NCI-H510A (cell line): Measurements from ENCODE around the gene CDRT15.
"Not testable (repeated sequence)": the region's sequence is repeated elsewhere in the genome, so short reads cannot be mapped to it uniquely, and the experiment has no call there.

Experiments
- DNase-seq: peaks from one replicate; lab custom pipeline; 2025; lab: John Stamatoyannopoulos, UW

CDRT15 gene

GRCh38 chr17:14236762-14237161 is at the start of gene CDRT15:
Gene CDRT15, minus strand, starts transcription at chr17:14236862. Its CDS starts 29 bp downstream, at chr17:14236833.
- not testable (repeated sequence) for DNase-seq

GRCh38 chr17:14282726-14283125 is 46.1 kb upstream of the CDRT15 start:
- no peak for DNase-seq

GRCh38 chr17:14281530-14281929 is 44.9 kb upstream of the CDRT15 start:
- no peak for DNase-seq

- no peak for DNase-seq
Observed at GRCh38 chr17:14276535-14277250, 40.0 kb upstream of the CDRT15 start.

GRCh38 chr17:14270508-14270907 is 33.8 kb upstream of the CDRT15 start:
- DNase-seq: no peak

GRCh38 chr17:14269473-14269872 is 32.8 kb upstream of the CDRT15 start:
- DNase-seq: no peak

- DNase-seq: no peak
Observed at GRCh38 chr17:14268264-14268663, 31.6 kb upstream of the CDRT15 start.

GRCh38 chr17:14261406-14261805 is 24.7 kb upstream of the CDRT15 start:
- no peak for DNase-seq

GRCh38 chr17:14245629-14246028 is 9.0 kb upstream of the CDRT15 start:
- DNase-seq: no peak

GRCh38 chr17:14245002-14245401 is 8.3 kb upstream of the CDRT15 start:
- no peak for DNase-seq

GRCh38 chr17:14239271-14239670 is 2.6 kb upstream of the CDRT15 start:
- DNase-seq: not testable (repeated sequence)

GRCh38 chr17:14236032-14236431 is 630 bp downstream of the CDRT15 start:
- DNase-seq: not testable (repeated sequence)

GRCh38 chr17:14235047-14235446 is 1.6 kb downstream of the CDRT15 start:
- not testable (repeated sequence) for DNase-seq

GRCh38 chr17:14231187-14231586 is 5.5 kb downstream of the CDRT15 start:
- not testable (repeated sequence) for DNase-seq

GRCh38 chr17:14228903-14229302 is 7.8 kb downstream of the CDRT15 start:
- DNase-seq: no peak

GRCh38 chr17:14227052-14227451 is 9.6 kb downstream of the CDRT15 start:
- no peak for DNase-seq

GRCh38 chr17:14225254-14225980 is 11.2 kb downstream of the CDRT15 start:
- DNase-seq: no peak

GRCh38 chr17:14222611-14223010 is 14.1 kb downstream of the CDRT15 start:
- DNase-seq: no peak

- no peak for DNase-seq
Observed at GRCh38 chr17:14214271-14214670, 22.4 kb downstream of the CDRT15 start.

- DNase-seq: no peak
Observed at GRCh38 chr17:14212401-14212800, 24.3 kb downstream of the CDRT15 start.

- no peak for DNase-seq
Observed at GRCh38 chr17:14211801-14212200, 24.9 kb downstream of the CDRT15 start.

- no peak for DNase-seq
Observed at GRCh38 chr17:14211246-14211645, 25.4 kb downstream of the CDRT15 start.

- no peak for DNase-seq
Observed at GRCh38 chr17:14209215-14209614, 27.4 kb downstream of the CDRT15 start.
